GM12891 (cell line): ENCODE results near the gene IZUMO4.

Experiments used
- POLR2A ChIP-seq: IDR thresholded peaks from 2 replicates; pipeline ENCODE4 v1.6.1; 2011; ENCODE audit warnings: low read depth, low read length, control low read depth
- POLR2AphosphoS5 ChIP-seq: IDR thresholded peaks from 2 replicates; pipeline ENCODE4 v1.6.1; 2011; ENCODE audit warnings: low read depth, low read length, control low read depth
- TAF1 ChIP-seq: IDR thresholded peaks from 2 replicates; pipeline ENCODE4 v1.6.1; 2011; ENCODE audit warnings: low read depth, low read length, control low read depth

- no peak for TF ChIP-seq POLR2A
- no peak for TF ChIP-seq TAF1
- TF ChIP-seq POLR2AphosphoS5: no peak
Observed at GRCh38 chr19:2064395-2064787, 32.3 kb upstream of the IZUMO4 start.
